Spleen (tissue), 7 donors: Measurements from ENCODE around the gene UBE3B.

Source experiments
- POLR2AphosphoS5 ChIP-seq, 3 donors: sonication (generic); formaldehyde crosslinking; IDR thresholded peaks; one replicate each; pipeline ENCODE4 v1.5.1; 2017; ENCODE audit warnings: antibody characterized with exemption in 3 of 3
- TF ChIP-seq, protein P1 (sequence below), 11 experiments: fragments of 200-600 bp in 7 of 11; fragments of 450-650 bp in 4 of 11; sonication (generic) in 4 of 11; IDR thresholded peaks in 8 of 11; conservative IDR thresholded peaks in 3 of 11; 1 replicate in 7 of 11; 2 replicates in 4 of 11; pipeline versions ENCODE4 v1.4.0 to v1.8.0; 2016 to 2021; ENCODE audit warnings: antibody characterized with exemption in 11 of 11, inconsistent platforms in 4 of 11, mild to moderate bottlenecking in 1 of 11
- donor health status: DM: no; HTN: no; CAD: no; lungs with moderate emphysema.
- donor health status: DM: no; HTN: no; CAD: no.
- donor health status: DM: no; HTN: no; CAD: no.

DNA sequence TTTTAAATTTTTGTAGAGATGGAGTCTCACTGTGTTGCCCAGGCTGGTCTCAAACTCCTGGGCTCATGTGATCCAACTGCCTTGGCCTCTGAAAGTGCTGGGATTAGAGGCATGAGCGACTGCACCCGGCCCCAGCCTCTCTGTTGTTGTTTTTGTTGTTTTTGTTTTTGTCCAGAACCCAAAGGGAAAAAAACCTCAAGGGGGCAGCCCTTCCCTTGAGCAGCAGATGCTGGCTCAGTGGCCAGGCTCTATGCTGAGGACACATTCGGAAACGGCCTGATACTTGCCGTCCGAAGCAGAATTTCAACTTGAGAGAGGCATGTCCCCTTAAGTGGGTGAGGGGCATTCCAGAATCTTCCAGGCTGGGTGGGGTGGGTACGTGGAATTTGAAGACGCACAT is 102.8 kb downstream of the UBE3B start:
- TF ChIP-seq, protein P1, sequence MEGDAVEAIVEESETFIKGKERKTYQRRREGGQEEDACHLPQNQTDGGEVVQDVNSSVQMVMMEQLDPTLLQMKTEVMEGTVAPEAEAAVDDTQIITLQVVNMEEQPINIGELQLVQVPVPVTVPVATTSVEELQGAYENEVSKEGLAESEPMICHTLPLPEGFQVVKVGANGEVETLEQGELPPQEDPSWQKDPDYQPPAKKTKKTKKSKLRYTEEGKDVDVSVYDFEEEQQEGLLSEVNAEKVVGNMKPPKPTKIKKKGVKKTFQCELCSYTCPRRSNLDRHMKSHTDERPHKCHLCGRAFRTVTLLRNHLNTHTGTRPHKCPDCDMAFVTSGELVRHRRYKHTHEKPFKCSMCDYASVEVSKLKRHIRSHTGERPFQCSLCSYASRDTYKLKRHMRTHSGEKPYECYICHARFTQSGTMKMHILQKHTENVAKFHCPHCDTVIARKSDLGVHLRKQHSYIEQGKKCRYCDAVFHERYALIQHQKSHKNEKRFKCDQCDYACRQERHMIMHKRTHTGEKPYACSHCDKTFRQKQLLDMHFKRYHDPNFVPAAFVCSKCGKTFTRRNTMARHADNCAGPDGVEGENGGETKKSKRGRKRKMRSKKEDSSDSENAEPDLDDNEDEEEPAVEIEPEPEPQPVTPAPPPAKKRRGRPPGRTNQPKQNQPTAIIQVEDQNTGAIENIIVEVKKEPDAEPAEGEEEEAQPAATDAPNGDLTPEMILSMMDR (IDR thresholded peaks at IDR 0.05 in 8 of 11, conservative IDR thresholded peaks at IDR 0.05 in 3 of 11), result no peak
- no peak for TF ChIP-seq POLR2AphosphoS5 (IDR thresholded peaks at IDR 0.05)
